Adipocyte (in vitro differentiated cells): ENCODE results near the gene PLS3.
"Not testable (repeated sequence)": the region's sequence is repeated elsewhere in the genome, so short reads cannot be mapped to it uniquely, and the experiment has no call there.

Experiments
- DNase-seq: peaks from one replicate; pipeline ENCODE4 v3.0.0-alpha.2; 2015; ENCODE audit warnings: low read depth
- H3K27me3 ChIP-seq: replicated peaks from 2 replicates; pipeline ENCODE4 v1.7.0; 2013; ENCODE audit warnings: mild to moderate bottlenecking, low read length, moderate library complexity; ENCODE audit not compliant: control insufficient read depth, insufficient read depth
- H3K36me3 ChIP-seq: 2 replicates; pipeline ENCODE4 v1.7.0; 2013; ENCODE audit warnings: low read length, mild to moderate bottlenecking, moderate library complexity; ENCODE audit not compliant: control insufficient read depth, insufficient read depth, severe bottlenecking
- H3K4me1 ChIP-seq: 2 replicates; pipeline ENCODE4 v1.7.0; 2013; ENCODE audit warnings: mild to moderate bottlenecking, low read length, moderate library complexity; ENCODE audit not compliant: control insufficient read depth, insufficient read depth
- H3K4me3 ChIP-seq: 2 replicates; pipeline ENCODE4 v1.7.0; 2013; ENCODE audit warnings: mild to moderate bottlenecking, low read length, moderate library complexity
- H3K9ac ChIP-seq: 2 replicates; pipeline ENCODE4 v1.7.0; 2013; ENCODE audit warnings: mild to moderate bottlenecking, low read length, moderate library complexity
- H3K9me3 ChIP-seq: 2 replicates; pipeline ENCODE4 v1.7.0; 2013; ENCODE audit warnings: mild to moderate bottlenecking, low read length, moderate library complexity; ENCODE audit not compliant: control insufficient read depth

Gene PLS3

GRCh38 chrX:115560978-115561604 is at the start of gene PLS3:
TSS of gene PLS3 (plus strand) at chrX:115561174. CDS start at chrX:115610251, 49,077 bp downstream.
- peaks cover 10% of the 10 kb centered on the region for H3K27me3 ChIP-seq
- peak within 1 kb of the TSS; percentile 87 for H3K4me3 ChIP-seq
- peak within 1 kb of the TSS; percentile 90 for H3K9ac ChIP-seq
- H3K4me1 ChIP-seq = peaks cover 19% of the 10 kb centered on the region
- peak; percentile 86 for DNase-seq
- H3K36me3 ChIP-seq = no peaks in the 10 kb centered on the region
- no peaks in the 10 kb centered on the region for H3K9me3 ChIP-seq

DNA sequence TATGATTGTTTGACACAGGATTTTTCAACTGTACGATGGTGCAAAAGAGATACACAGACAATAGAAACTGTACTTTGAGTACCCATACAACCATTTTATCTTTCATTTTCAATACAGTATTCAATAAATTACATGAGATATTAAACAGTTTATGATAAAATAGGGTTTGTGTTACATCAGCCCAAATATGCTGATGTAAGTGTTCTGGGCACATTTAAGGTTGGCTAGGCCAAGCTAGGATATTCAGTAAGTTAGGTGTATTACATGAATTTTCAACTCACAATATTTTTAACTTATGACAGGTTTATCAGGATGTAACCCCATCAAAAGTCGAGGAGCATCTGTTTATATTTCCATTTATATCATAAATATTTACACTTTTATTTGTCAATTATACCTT is 42.9 kb upstream of the PLS3 start:
- Histone ChIP-seq H3K9ac (no peak overlapping the region), H3K4me3 (no peak overlapping the region), H3K9me3 (peaks cover 6% of the 10 kb centered on the region), H3K4me1 (peaks cover 12% of the 10 kb centered on the region), H3K36me3 (no peaks in the 10 kb centered on the region), H3K27me3 (peaks cover 16% of the 10 kb centered on the region)
- DNase-seq = no peak

DNA sequence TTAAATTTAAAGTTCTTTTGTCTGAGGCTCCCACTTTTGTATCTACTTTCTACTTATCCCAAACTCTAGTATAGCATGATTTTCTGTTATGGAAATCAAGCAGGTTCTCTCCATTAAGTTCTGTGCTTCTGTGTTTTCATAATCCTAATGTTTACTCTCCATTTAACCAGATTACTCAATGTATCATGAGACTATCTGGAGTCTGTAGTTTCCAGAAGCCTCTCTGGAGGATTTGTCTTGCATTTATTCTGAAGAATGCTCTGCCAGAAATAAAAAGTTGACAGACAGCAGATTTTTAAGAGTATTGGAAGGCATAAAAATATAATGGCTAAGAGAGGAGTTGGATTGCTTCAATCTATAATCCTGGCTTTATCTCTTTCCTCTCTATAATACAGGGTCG is 39.2 kb upstream of the PLS3 start:
- Histone ChIP-seq H3K27me3 (peaks cover 16% of the 10 kb centered on the region), H3K36me3 (no peaks in the 10 kb centered on the region), H3K4me3 (no peak overlapping the region), H3K9me3 (no peaks in the 10 kb centered on the region), H3K4me1 (peaks cover 12% of the 10 kb centered on the region), H3K9ac (no peak overlapping the region)
- peak; percentile 31 for DNase-seq

GRCh38 chrX:115522952-115523351 is 38.0 kb upstream of the PLS3 start:
- Histone ChIP-seq H3K4me3 (no peak overlapping the region), H3K9me3 (no peaks in the 10 kb centered on the region), H3K27me3 (peaks cover 15% of the 10 kb centered on the region), H3K4me1 (peaks cover 12% of the 10 kb centered on the region), H3K36me3 (no peaks in the 10 kb centered on the region), H3K9ac (no peak overlapping the region)
- no peak for DNase-seq

- no peak overlapping the region for H3K4me3 ChIP-seq
- DNase-seq = no peak
- no peaks in the 10 kb centered on the region for H3K27me3 ChIP-seq
- no peaks in the 10 kb centered on the region for H3K9me3 ChIP-seq
- no peaks in the 10 kb centered on the region for H3K36me3 ChIP-seq
- peaks cover 12% of the 10 kb centered on the region for H3K4me1 ChIP-seq
- H3K9ac ChIP-seq = no peak overlapping the region
These were observed 35.5 kb upstream of the PLS3 start for GRCh38 chrX:115525486-115525885.

DNA sequence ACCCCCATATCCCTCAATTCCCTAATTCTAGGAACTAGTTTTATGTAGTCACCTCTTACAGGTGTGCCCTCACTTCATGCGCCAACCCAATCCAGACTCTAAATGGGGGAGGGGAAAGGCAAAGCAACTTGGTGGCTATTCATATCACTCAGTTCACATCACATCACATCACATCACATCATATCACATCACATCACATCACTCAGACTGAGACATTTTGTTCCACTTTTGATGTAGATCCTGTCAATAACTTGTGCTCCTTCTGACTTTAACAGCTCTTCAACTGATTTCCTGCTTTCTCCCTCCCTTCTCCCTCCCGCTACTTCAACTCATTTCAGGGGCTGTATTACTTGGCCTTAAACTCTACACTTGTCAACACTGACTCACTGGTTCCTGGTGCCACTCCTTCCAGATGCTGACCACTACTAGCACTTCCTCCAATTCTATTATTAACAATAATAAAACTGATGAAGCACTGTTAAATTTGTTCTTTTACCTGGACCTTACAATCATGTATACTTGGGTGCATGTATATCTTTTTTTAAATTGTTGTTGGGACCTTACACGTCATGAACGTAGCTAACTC is 29.1 kb upstream of the PLS3 start:
- Histone ChIP-seq H3K4me1 (peaks cover 24% of the 10 kb centered on the region), H3K36me3 (no peaks in the 10 kb centered on the region)
- no peak for DNase-seq

DNA sequence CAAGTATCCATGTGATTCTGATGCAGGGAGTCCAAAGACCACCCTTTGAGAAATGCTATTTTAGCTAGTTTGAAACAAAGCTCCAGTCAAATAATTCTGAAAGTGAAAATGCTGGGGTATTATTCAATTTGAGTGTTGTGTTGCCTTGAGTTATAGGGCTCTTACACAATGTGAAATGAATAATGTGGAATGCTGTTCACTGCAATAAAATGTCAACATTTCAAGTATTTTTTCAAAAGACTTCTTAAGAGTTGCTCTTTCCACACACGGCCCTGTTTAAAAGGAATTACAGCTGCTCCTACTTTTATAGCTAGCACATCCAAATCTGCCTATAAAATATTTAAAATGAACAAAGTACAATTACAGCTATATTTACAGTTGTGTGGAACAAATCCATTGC is 27.5 kb upstream of the PLS3 start:
- DNase-seq = peak; percentile 73
- Histone ChIP-seq H3K4me1 (peaks cover 24% of the 10 kb centered on the region), H3K9me3 (peaks cover 6% of the 10 kb centered on the region), H3K36me3 (no peaks in the 10 kb centered on the region), H3K4me3 (peak overlapping the region; percentile 55), H3K9ac (peak overlapping the region; percentile 25), H3K27me3 (peaks cover 4% of the 10 kb centered on the region)

More for the DNA sequence above, 29.1 kb upstream of the PLS3 start:
- Histone ChIP-seq H3K9ac (no peak overlapping the region), H3K4me3 (no peak overlapping the region), H3K27me3 (peaks cover 4% of the 10 kb centered on the region), H3K9me3 (no peaks in the 10 kb centered on the region)

GRCh38 chrX:115534383-115534782 is 26.6 kb upstream of the PLS3 start:
- Histone ChIP-seq H3K4me3 (no peak overlapping the region), H3K9me3 (peaks cover 6% of the 10 kb centered on the region), H3K27me3 (peaks cover 4% of the 10 kb centered on the region), H3K36me3 (no peaks in the 10 kb centered on the region), H3K4me1 (peaks cover 24% of the 10 kb centered on the region), H3K9ac (no peak overlapping the region)
- DNase-seq = no peak

GRCh38 chrX:115535421-115535820 is 25.6 kb upstream of the PLS3 start:
- H3K9me3 ChIP-seq = peaks cover 6% of the 10 kb centered on the region
- no peak for DNase-seq
- H3K36me3 ChIP-seq = no peaks in the 10 kb centered on the region
- H3K4me3 ChIP-seq = no peak overlapping the region
- H3K4me1 ChIP-seq = peaks cover 24% of the 10 kb centered on the region
- H3K27me3 ChIP-seq = peaks cover 11% of the 10 kb centered on the region
- H3K9ac ChIP-seq = no peak overlapping the region

DNA sequence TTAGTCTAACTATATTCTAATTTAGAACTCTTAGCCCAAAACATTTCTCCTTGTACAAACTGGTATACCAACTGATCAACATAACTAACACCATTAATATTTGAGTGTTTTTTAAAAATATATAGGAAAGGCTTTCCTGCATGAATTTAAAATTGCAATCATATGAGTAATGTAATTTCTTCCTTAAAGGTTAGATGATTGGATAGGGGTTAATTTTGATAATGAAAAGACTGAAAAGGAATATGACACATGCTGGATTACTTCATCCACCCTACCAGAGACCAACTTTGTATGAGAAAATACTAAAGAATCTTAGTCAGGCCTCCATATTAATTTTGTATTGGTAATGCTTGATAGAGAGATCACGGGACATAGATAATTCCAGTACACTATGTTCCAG is 25.1 kb upstream of the PLS3 start:
- peaks cover 24% of the 10 kb centered on the region for H3K4me1 ChIP-seq
- peaks cover 11% of the 10 kb centered on the region for H3K27me3 ChIP-seq
- H3K9ac ChIP-seq = no peak overlapping the region
- H3K9me3 ChIP-seq = peaks cover 6% of the 10 kb centered on the region
- H3K4me3 ChIP-seq = no peak overlapping the region
- H3K36me3 ChIP-seq = no peaks in the 10 kb centered on the region
- no peak for DNase-seq

DNA sequence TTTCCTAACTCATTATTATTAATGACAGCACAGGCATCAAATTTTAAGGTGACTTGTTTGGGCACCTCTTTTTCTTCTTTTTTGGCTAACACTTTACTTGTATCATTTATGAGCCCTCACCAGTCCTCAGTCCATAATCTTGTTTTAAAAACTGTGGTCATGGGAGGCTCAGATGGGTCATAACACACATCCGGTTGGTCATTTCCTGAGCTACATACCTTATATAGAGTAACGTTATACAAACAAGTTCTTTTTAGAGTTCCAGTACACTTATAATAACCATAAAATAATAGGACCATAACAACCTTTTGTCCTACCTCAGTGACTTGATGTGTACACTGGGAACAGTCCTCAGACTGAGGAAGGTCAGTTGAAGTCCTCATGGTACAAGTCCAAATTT is 21.1 kb upstream of the PLS3 start:
- DNase-seq = no peak
- Histone ChIP-seq H3K9me3 (peaks cover 6% of the 10 kb centered on the region), H3K36me3 (no peaks in the 10 kb centered on the region), H3K27me3 (peaks cover 6% of the 10 kb centered on the region), H3K4me3 (no peak overlapping the region), H3K4me1 (peaks cover 8% of the 10 kb centered on the region), H3K9ac (no peak overlapping the region)

GRCh38 chrX:115541045-115541444 is 19.9 kb upstream of the PLS3 start:
- not testable (repeated sequence) for H3K9me3 ChIP-seq, H3K4me3 ChIP-seq, DNase-seq, H3K9ac ChIP-seq, H3K4me1 ChIP-seq, H3K27me3 ChIP-seq, H3K36me3 ChIP-seq
